ENCODE data around the gene PARD3. TPM values are rescaled to one million over a fixed set of nuclear protein-coding genes. Genes with fewer than 3 reads are reported as not detected.

PARD3 gene
- total RNA-seq, 1 experiment from 2014 or later: 46.3 TPM

DNA sequence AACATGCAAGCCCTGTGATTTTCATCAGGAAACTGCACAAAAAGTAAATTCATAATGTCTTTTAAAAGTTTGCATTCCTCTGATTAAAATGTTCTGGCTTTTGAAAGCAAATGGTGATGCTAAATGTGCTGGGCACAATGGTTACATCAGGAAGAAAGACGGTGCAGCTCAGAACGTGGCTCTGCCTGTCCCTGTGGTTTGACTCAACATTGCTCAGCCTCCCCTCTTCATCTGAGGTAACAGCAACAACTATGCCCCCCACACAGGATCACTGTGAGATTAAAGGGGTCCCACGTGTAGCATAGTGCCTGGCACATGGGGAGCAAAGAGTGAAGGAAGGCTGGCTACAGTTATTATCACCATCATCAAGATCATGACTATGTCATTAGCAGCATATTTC lies 44.0 kb downstream of the PARD3 start (continued):
- TF ChIP-seq, protein P1, sequence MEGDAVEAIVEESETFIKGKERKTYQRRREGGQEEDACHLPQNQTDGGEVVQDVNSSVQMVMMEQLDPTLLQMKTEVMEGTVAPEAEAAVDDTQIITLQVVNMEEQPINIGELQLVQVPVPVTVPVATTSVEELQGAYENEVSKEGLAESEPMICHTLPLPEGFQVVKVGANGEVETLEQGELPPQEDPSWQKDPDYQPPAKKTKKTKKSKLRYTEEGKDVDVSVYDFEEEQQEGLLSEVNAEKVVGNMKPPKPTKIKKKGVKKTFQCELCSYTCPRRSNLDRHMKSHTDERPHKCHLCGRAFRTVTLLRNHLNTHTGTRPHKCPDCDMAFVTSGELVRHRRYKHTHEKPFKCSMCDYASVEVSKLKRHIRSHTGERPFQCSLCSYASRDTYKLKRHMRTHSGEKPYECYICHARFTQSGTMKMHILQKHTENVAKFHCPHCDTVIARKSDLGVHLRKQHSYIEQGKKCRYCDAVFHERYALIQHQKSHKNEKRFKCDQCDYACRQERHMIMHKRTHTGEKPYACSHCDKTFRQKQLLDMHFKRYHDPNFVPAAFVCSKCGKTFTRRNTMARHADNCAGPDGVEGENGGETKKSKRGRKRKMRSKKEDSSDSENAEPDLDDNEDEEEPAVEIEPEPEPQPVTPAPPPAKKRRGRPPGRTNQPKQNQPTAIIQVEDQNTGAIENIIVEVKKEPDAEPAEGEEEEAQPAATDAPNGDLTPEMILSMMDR (IDR thresholded peaks at IDR 0.05 in 2 of 3, conservative IDR thresholded peaks at IDR 0.05 in 1 of 3; ENCODE audit: borderline replicate concordance in 1 of 3, insufficient read depth in 1 of 3, low read depth in 2 of 3, low read length in 2 of 3): no peak
- TF ChIP-seq, protein P2, sequence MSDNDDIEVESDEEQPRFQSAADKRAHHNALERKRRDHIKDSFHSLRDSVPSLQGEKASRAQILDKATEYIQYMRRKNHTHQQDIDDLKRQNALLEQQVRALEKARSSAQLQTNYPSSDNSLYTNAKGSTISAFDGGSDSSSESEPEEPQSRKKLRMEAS (IDR thresholded peaks at IDR 0.05): no peak

DNA sequence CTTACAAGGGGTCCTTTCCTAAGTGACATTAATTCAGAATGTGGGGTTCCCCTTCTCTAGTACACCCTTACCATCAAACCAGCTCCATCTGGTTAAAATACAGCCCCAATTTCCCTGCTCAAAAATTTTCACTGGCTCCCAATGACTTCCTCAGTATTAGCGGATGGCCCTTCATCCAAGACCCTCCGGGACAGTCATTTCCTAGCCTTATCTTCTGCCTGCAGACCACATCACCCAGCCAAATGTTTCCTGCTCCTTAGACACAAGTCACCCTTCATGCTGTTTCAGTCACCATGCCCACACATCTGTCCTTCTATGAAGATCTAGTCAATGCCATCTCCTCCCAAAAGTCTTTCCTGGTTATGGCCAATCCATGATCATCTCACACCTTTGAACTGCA lies 45.2 kb downstream of the PARD3 start:
- H4K20me1 ChIP-seq (ENCODE audit: insufficient read depth): peaks cover 4% of the 10 kb centered on the region; the same call in 1 of the 2 replicates
- ChIA-PET RAD21 (ENCODE audit: low non-redundant PET in 1 of 2, low total read pairs in 2 of 2, uncharacterized antibody in 2 of 2, unreplicated experiment in 2 of 2) (no interaction called here), POLR2A (no interaction called here), CTCF (no interaction called here)
- no peak overlapping the region for H3K4me3 ChIP-seq (replicated peaks in 1 of 2; ENCODE audit: low read depth in 1 of 2, low read length in 2 of 2)
- no peak for ATAC-seq
- H3K36me3 ChIP-seq (ENCODE audit: control insufficient read depth in 1 of 2, insufficient read depth in 2 of 2, low read length in 2 of 2): no peaks in the 10 kb centered on the region
- no peaks in the 10 kb centered on the region for H3K9me3 ChIP-seq (ENCODE audit: control insufficient read depth in 1 of 2, insufficient read depth in 1 of 2, low read depth in 1 of 2, low read length in 2 of 2)
- H3K79me2 ChIP-seq (ENCODE audit: insufficient read depth, low read length): peaks cover 77% of the 10 kb centered on the region
- H3K4me2 ChIP-seq (ENCODE audit: low read length): no peak overlapping the region
- peaks cover 20 to 28% of the 10 kb centered on the region in 2 experiments for H3K4me1 ChIP-seq (ENCODE audit: control insufficient read depth in 1 of 2, insufficient read depth in 2 of 2, low read length in 2 of 2)
- H2AFZ ChIP-seq (ENCODE audit: low read depth, low read length, poor library complexity, severe bottlenecking): no peak overlapping the region
- H3K27me3 ChIP-seq (ENCODE audit: insufficient read depth, low read length): no peaks in the 10 kb centered on the region
- no peaks in the 10 kb centered on the region for H3K9me2 ChIP-seq (ENCODE audit: insufficient read depth)
- no peak for DNase-seq (ENCODE audit: low read depth, low spot score)
- H3K27ac ChIP-seq (ENCODE audit: low read depth, low read length): no peak overlapping the region
- TF ChIP-seq POLR2AphosphoS5 (IDR thresholded peaks at IDR 0.05; ENCODE audit: low read depth, low read length): no peak
- TF ChIP-seq POLR2A (IDR thresholded peaks at IDR 0.05; ENCODE audit: borderline replicate concordance, extremely low read depth, insufficient read depth, insufficient read length): no peak
- TF ChIP-seq EGR1 (IDR thresholded peaks at IDR 0.05; ENCODE audit: low read depth): no peak
- TF ChIP-seq, protein P3, sequence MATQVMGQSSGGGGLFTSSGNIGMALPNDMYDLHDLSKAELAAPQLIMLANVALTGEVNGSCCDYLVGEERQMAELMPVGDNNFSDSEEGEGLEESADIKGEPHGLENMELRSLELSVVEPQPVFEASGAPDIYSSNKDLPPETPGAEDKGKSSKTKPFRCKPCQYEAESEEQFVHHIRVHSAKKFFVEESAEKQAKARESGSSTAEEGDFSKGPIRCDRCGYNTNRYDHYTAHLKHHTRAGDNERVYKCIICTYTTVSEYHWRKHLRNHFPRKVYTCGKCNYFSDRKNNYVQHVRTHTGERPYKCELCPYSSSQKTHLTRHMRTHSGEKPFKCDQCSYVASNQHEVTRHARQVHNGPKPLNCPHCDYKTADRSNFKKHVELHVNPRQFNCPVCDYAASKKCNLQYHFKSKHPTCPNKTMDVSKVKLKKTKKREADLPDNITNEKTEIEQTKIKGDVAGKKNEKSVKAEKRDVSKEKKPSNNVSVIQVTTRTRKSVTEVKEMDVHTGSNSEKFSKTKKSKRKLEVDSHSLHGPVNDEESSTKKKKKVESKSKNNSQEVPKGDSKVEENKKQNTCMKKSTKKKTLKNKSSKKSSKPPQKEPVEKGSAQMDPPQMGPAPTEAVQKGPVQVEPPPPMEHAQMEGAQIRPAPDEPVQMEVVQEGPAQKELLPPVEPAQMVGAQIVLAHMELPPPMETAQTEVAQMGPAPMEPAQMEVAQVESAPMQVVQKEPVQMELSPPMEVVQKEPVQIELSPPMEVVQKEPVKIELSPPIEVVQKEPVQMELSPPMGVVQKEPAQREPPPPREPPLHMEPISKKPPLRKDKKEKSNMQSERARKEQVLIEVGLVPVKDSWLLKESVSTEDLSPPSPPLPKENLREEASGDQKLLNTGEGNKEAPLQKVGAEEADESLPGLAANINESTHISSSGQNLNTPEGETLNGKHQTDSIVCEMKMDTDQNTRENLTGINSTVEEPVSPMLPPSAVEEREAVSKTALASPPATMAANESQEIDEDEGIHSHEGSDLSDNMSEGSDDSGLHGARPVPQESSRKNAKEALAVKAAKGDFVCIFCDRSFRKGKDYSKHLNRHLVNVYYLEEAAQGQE (IDR thresholded peaks at IDR 0.05; ENCODE audit: low read depth): no peak
- TF ChIP-seq, protein P2 (IDR thresholded peaks at IDR 0.05): no peak
- no peak for TF ChIP-seq YY1 (IDR thresholded peaks at IDR 0.05; ENCODE audit: extremely low read depth, insufficient replicate concordance, low read depth, low read length)
- TF ChIP-seq ELF1 (IDR thresholded peaks at IDR 0.05; ENCODE audit: borderline replicate concordance, low read depth): no peak
- no peak for TF ChIP-seq FOSL1 (IDR thresholded peaks at IDR 0.05; ENCODE audit: low read depth)
- TF ChIP-seq, protein P4, sequence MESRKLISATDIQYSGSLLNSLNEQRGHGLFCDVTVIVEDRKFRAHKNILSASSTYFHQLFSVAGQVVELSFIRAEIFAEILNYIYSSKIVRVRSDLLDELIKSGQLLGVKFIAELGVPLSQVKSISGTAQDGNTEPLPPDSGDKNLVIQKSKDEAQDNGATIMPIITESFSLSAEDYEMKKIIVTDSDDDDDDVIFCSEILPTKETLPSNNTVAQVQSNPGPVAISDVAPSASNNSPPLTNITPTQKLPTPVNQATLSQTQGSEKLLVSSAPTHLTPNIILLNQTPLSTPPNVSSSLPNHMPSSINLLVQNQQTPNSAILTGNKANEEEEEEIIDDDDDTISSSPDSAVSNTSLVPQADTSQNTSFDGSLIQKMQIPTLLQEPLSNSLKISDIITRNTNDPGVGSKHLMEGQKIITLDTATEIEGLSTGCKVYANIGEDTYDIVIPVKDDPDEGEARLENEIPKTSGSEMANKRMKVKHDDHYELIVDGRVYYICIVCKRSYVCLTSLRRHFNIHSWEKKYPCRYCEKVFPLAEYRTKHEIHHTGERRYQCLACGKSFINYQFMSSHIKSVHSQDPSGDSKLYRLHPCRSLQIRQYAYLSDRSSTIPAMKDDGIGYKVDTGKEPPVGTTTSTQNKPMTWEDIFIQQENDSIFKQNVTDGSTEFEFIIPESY (IDR thresholded peaks at IDR 0.05; ENCODE audit: extremely low read depth, insufficient replicate concordance, low read length): no peak
- TF ChIP-seq ZFX (IDR thresholded peaks at IDR 0.05): no peak
- TF ChIP-seq JUND (IDR thresholded peaks at IDR 0.05): no peak
- TF ChIP-seq, protein P5, sequence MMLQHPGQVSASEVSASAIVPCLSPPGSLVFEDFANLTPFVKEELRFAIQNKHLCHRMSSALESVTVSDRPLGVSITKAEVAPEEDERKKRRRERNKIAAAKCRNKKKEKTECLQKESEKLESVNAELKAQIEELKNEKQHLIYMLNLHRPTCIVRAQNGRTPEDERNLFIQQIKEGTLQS (IDR thresholded peaks at IDR 0.05): no peak
- no peak for TF ChIP-seq EZH2phosphoT487 (IDR thresholded peaks at IDR 0.05; ENCODE audit: borderline replicate concordance)
- no peak for TF ChIP-seq SIN3A (IDR thresholded peaks at IDR 0.05; ENCODE audit: low read depth)
- TF ChIP-seq RAD21 (IDR thresholded peaks at IDR 0.05; ENCODE audit: low read depth): no peak
- TF ChIP-seq EZH2 (IDR thresholded peaks at IDR 0.05): no peak
- no peak for TF ChIP-seq SP1 (IDR thresholded peaks at IDR 0.05; ENCODE audit: low read depth)
- intact Hi-C loops (cut with micrococcal nuclease): no loop called here
- no peak overlapping the region for H3K9ac ChIP-seq (ENCODE audit: low read length)
- no TSS peak for BruUV-seq (replicated peaks)

Data from HCT116 (cell line).